ENCODE results near the gene DNAJA3. TPM values are rescaled to one million over a fixed set of nuclear protein-coding genes. Genes with fewer than 3 reads are reported as not detected.
A peak's percentile ranks its signal among the peaks of the same experiment; 100 is the strongest.

Gene DNAJA3
- total and polyA plus RNA-seq, 9 of the 15 experiments (the other 6 are each of a cell fraction or from before 2014, with no cell fraction given): 8.1 to 105 (median 79.0) TPM

GRCh38 chr16:4474192-4474961 lies 48.7 kb downstream of the DNAJA3 start, which contains the start of gene NMRAL1 (continued):
- TF ChIP-seq CEBPG (CRISPR knock-in tag; IDR thresholded peaks at IDR 0.05) (no peak), CEBPG (tag; conservative IDR thresholded peaks at IDR 0.05 in 1 of 2, IDR thresholded peaks at IDR 0.05 in 1 of 2) (no peak), RBM22 (IDR thresholded peaks at IDR 0.05; ENCODE audit: low read depth, low read length, poor library complexity, severe bottlenecking) (no peak), NBN (IDR thresholded peaks at IDR 0.05; ENCODE audit: low read depth) (no peak), ESRRA (IDR thresholded peaks at IDR 0.05; ENCODE audit: borderline replicate concordance, low read depth) (no peak; the same call in 1 of the 2 replicates), RNF2 (IDR thresholded peaks at IDR 0.05) (peak; percentile 80), ETV5 (CRISPR knock-in tag; IDR thresholded peaks at IDR 0.05; ENCODE audit: low read depth) (peak; percentile 85), HEY1 (CRISPR knock-in tag; IDR thresholded peaks at IDR 0.05; ENCODE audit: borderline replicate concordance) (no peak), ZNF347 (CRISPR knock-in tag; IDR thresholded peaks at IDR 0.05; ENCODE audit: low read depth) (no peak), TCF7 (IDR thresholded peaks at IDR 0.05; ENCODE audit: borderline replicate concordance) (no peak), ILK (tag; IDR thresholded peaks at IDR 0.05; ENCODE audit: borderline replicate concordance, low read depth) (no peak), RB1 (IDR thresholded peaks at IDR 0.05; ENCODE audit: low read depth) (peak; percentile 81; the same call in 1 of the 2 replicates), TRIM24 (IDR thresholded peaks at IDR 0.05) (no peak), SUPT5H (IDR thresholded peaks at IDR 0.05) (peak; percentile 84), ETS2 (tag; IDR thresholded peaks at IDR 0.05; ENCODE audit: borderline replicate concordance, poor library complexity, severe bottlenecking) (no peak), YBX1 (IDR thresholded peaks at IDR 0.05) (no peak), ZFP36 (IDR thresholded peaks at IDR 0.05; ENCODE audit: low read depth, low read length, partially characterized antibody) (peak; percentile 19), COPS2 (conservative IDR thresholded peaks at IDR 0.05) (no peak), ZBTB8A (IDR thresholded peaks at IDR 0.05; ENCODE audit: partially characterized antibody) (no peak), ZNF197 (CRISPR knock-in tag; IDR thresholded peaks at IDR 0.05; ENCODE audit: low read depth) (no peak), TCF3 (CRISPR knock-in tag; IDR thresholded peaks at IDR 0.05) (0 out of 2 replicates have a peak, but pooled peaks have one; percentile 13), ZNF316 (IDR thresholded peaks at IDR 0.05) (no peak), TFAM (CRISPR knock-in tag; conservative IDR thresholded peaks at IDR 0.05) (no peak), ZNF764 (CRISPR knock-in tag; IDR thresholded peaks at IDR 0.05; ENCODE audit: low read depth) (no peak)
- TF ChIP-seq, protein P1, sequence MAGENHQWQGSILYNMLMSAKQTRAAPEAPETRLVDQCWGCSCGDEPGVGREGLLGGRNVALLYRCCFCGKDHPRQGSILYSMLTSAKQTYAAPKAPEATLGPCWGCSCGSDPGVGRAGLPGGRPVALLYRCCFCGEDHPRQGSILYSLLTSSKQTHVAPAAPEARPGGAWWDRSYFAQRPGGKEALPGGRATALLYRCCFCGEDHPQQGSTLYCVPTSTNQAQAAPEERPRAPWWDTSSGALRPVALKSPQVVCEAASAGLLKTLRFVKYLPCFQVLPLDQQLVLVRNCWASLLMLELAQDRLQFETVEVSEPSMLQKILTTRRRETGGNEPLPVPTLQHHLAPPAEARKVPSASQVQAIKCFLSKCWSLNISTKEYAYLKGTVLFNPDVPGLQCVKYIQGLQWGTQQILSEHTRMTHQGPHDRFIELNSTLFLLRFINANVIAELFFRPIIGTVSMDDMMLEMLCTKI (IDR thresholded peaks at IDR 0.05; ENCODE audit: partially characterized antibody): no peak
- TF ChIP-seq, protein P2, sequence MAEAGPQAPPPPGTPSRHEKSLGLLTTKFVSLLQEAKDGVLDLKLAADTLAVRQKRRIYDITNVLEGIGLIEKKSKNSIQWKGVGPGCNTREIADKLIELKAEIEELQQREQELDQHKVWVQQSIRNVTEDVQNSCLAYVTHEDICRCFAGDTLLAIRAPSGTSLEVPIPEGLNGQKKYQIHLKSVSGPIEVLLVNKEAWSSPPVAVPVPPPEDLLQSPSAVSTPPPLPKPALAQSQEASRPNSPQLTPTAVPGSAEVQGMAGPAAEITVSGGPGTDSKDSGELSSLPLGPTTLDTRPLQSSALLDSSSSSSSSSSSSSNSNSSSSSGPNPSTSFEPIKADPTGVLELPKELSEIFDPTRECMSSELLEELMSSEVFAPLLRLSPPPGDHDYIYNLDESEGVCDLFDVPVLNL (CRISPR knock-in tag; IDR thresholded peaks at IDR 0.05; ENCODE audit: low read depth): no peak
